ENCODE results near the gene SOD1.
"Not testable (repeated sequence)": the region's sequence is repeated elsewhere in the genome, so short reads cannot be mapped to it uniquely, and the experiment has no call there.

SOD1 gene

DNA sequence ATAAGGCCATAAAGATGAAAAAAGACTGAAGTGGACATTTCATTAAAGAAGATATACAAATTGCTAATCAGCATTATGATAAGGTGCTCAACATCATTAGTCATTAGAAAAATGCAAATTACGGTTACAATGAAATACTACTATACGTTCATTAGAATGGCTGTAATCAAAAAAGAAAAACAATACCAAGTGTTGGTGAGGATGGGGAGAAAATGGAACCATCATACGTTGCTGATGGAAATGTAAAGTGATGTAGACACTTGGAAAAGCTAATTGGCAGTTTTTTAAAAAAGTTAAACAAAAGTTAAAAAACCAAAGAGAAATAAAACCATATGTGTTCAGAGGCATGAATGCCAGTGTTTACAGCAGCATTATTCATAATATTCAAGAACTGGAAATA lies 8.6 kb upstream of the SOD1 start:
- no peak for DNase-seq (ENCODE audit: extremely low spot score)

DNA sequence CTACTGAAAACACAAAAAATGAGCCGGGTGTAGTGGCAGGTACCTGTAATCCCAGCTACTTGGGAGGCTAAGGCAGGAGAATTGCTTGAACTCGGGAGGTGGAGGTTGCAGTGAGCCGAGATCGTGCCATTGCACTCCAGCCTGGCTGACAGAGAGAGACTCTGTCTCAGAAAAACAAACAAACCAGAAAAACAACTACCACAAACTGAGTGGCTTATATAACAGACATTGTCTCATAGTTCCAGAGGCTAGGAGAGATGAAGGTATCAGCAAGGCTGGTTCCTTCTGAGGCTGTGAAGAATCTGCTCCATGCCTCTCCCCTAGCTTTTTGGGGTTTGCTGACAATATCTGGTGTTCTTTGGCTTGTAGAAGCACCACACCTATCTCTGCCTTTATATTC lies 8.0 kb upstream of the SOD1 start:
- POLR2A ChIA-PET; CTCF ChIA-PET; DNase-seq (ENCODE audit: extremely low spot score): not testable (repeated sequence)

More for the DNA sequence above, 8.6 kb upstream of the SOD1 start:
- CTCF ChIA-PET, result no interaction called here
- no peak for TF ChIP-seq NFRKB (IDR thresholded peaks at IDR 0.05)
- TF ChIP-seq FOXM1 (IDR thresholded peaks at IDR 0.05; ENCODE audit: borderline replicate concordance), result no peak
- no peak for TF ChIP-seq HDGF (IDR thresholded peaks at IDR 0.05; ENCODE audit: borderline replicate concordance)
- no peak for TF ChIP-seq TARDBP (IDR thresholded peaks at IDR 0.05)
- TF ChIP-seq ELF4 (IDR thresholded peaks at IDR 0.05), result no peak
- TF ChIP-seq SP1 (IDR thresholded peaks at IDR 0.05), result no peak
- no peak for TF ChIP-seq BHLHE40 (IDR thresholded peaks at IDR 0.05; ENCODE audit: borderline replicate concordance)
- TF ChIP-seq FOXA1 (IDR thresholded peaks at IDR 0.05), result no peak
- TF ChIP-seq L3MBTL2 (conservative IDR thresholded peaks at IDR 0.05), result no peak
- TF ChIP-seq FOXK2 (IDR thresholded peaks at IDR 0.05), result no peak
- TF ChIP-seq, protein P1, sequence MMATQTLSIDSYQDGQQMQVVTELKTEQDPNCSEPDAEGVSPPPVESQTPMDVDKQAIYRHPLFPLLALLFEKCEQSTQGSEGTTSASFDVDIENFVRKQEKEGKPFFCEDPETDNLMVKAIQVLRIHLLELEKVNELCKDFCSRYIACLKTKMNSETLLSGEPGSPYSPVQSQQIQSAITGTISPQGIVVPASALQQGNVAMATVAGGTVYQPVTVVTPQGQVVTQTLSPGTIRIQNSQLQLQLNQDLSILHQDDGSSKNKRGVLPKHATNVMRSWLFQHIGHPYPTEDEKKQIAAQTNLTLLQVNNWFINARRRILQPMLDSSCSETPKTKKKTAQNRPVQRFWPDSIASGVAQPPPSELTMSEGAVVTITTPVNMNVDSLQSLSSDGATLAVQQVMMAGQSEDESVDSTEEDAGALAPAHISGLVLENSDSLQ (IDR thresholded peaks at IDR 0.05), result no peak
- POLR2A ChIA-PET, result no interaction called here

DNA sequence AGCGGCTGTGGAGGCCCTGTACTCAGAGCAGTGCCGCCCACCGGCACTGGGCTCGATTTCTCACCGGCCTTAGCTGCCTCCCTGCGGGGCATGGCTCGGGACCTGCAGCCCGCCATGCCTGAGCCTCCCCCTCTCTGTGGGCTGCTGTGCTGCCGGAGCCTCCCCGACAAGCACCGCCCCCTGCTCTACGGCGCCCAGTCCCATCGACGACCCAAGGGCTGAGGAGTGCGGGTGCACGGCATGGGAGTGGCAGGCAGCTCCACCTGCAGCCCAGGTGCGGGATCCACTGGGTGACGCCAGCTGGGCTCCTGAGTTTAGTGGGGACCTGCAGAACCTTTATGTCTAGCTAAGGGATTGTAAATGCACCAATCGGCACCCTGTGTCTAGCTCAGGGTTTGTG lies 5.2 kb upstream of the SOD1 start:
- no peak for TF ChIP-seq ELF4 (IDR thresholded peaks at IDR 0.05)
- TF ChIP-seq CTBP1 (IDR thresholded peaks at IDR 0.05; ENCODE audit: borderline replicate concordance), result no peak
- TF ChIP-seq SUZ12 (IDR thresholded peaks at IDR 0.05), result no peak
- no peak for TF ChIP-seq LEF1 (IDR thresholded peaks at IDR 0.05; ENCODE audit: borderline replicate concordance)
- TF ChIP-seq FOXM1 (IDR thresholded peaks at IDR 0.05; ENCODE audit: borderline replicate concordance), result no peak
- no peak for TF ChIP-seq TARDBP (IDR thresholded peaks at IDR 0.05)
- TF ChIP-seq FOXK2 (IDR thresholded peaks at IDR 0.05), result no peak
- TF ChIP-seq SP1 (IDR thresholded peaks at IDR 0.05), result no peak
- no peak for TF ChIP-seq NFRKB (IDR thresholded peaks at IDR 0.05)
- no peak for TF ChIP-seq HDGF (IDR thresholded peaks at IDR 0.05; ENCODE audit: borderline replicate concordance)
- TF ChIP-seq BHLHE40 (IDR thresholded peaks at IDR 0.05; ENCODE audit: borderline replicate concordance), result no peak
- no peak for TF ChIP-seq L3MBTL2 (conservative IDR thresholded peaks at IDR 0.05)
- ChIA-PET POLR2A (no interaction called here), CTCF (interaction anchor here (0.5 kb wide), 1 partner anchor 915 kb away, joined by 4 read pairs; no protein-coding TSS in a partner anchor)
- DNase-seq (ENCODE audit: extremely low spot score), result no peak

DNA sequence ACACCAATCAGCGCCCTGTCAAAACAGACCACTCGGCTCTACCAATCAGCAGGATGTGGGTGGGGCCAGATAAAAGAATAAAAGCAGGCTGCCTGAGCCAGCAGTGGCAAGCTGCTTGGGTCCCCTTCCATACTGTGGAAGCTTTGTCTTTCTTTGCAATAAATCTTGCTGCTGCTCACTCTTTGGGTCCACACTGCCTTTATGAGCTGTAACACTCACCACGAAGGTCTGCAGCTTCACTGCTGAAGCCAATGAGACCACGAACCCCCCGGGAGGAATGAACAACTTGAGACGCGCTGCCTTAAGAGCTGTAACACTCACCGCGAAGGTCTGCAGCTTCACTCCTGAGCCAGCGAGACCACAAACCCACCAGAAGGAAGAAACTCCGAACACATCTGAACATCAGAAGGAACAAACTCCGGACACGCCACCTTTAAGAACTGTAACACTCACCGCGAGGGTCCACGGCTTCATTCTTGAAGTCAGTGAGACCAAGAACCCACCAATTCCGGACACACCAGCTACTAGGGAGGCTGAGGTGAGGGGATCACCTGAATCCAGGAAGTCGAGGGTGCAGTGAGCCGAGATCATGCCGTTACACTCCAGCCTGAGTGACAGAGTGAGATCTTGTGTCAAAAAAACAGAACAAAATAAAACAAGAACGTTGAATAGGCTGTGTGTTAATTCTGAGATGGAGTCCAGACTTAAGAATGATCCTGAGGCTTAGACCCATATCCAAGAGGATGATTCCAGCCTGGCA lies 4.5 kb upstream of the SOD1 start:
- DNase-seq (ENCODE audit: extremely low spot score); POLR2A ChIA-PET: not testable (repeated sequence)
- CTCF ChIA-PET, result interaction anchor here (0.5 kb wide), 1 partner anchor 914 kb away, joined by 4 read pairs; no protein-coding TSS in a partner anchor

- TF ChIP-seq TARDBP (IDR thresholded peaks at IDR 0.05) (no peak), ELF4 (IDR thresholded peaks at IDR 0.05) (no peak), FOXM1 (IDR thresholded peaks at IDR 0.05; ENCODE audit: borderline replicate concordance) (no peak), L3MBTL2 (conservative IDR thresholded peaks at IDR 0.05) (no peak), FOXA1 (IDR thresholded peaks at IDR 0.05) (no peak), LEF1 (IDR thresholded peaks at IDR 0.05; ENCODE audit: borderline replicate concordance) (no peak), CTBP1 (IDR thresholded peaks at IDR 0.05; ENCODE audit: borderline replicate concordance) (no peak), BHLHE40 (IDR thresholded peaks at IDR 0.05; ENCODE audit: borderline replicate concordance) (no peak), HDGF (IDR thresholded peaks at IDR 0.05; ENCODE audit: borderline replicate concordance) (no peak), FOXK2 (IDR thresholded peaks at IDR 0.05) (no peak), ZNF384 (IDR thresholded peaks at IDR 0.05) (no peak), SUZ12 (IDR thresholded peaks at IDR 0.05) (no peak), ARNT (IDR thresholded peaks at IDR 0.05) (no peak), SP1 (IDR thresholded peaks at IDR 0.05) (no peak), NFRKB (IDR thresholded peaks at IDR 0.05) (no peak)
- TF ChIP-seq, protein P1 (IDR thresholded peaks at IDR 0.05), result no peak
- ChIA-PET POLR2A (no interaction called here), CTCF (no interaction called here)
- DNase-seq (ENCODE audit: extremely low spot score), result no peak
Observed at GRCh38 chr21:31656199-31657095, 3.0 kb upstream of the SOD1 start.

- ChIA-PET POLR2A (no interaction called here), CTCF (interaction anchor here (0.7 kb wide), 1 partner anchor 954 kb away, joined by 5 read pairs; the partner anchor contains the start of gene CFAP298)
- TF ChIP-seq ZNF384 (IDR thresholded peaks at IDR 0.05), result no peak
- no peak for TF ChIP-seq ELF4 (IDR thresholded peaks at IDR 0.05)
- TF ChIP-seq, protein P1 (IDR thresholded peaks at IDR 0.05), result no peak
- TF ChIP-seq FOXK2 (IDR thresholded peaks at IDR 0.05), result no peak
- DNase-seq (ENCODE audit: extremely low spot score), result no peak
Observed at GRCh38 chr21:31658053-31658452, 1.4 kb upstream of the SOD1 start.

Data from HEK293T (cell line).